ENCODE measurements around the gene SUSD1.
A peak's percentile ranks its signal among the peaks of the same experiment; 100 is the strongest.

The SUSD1 gene

DNA sequence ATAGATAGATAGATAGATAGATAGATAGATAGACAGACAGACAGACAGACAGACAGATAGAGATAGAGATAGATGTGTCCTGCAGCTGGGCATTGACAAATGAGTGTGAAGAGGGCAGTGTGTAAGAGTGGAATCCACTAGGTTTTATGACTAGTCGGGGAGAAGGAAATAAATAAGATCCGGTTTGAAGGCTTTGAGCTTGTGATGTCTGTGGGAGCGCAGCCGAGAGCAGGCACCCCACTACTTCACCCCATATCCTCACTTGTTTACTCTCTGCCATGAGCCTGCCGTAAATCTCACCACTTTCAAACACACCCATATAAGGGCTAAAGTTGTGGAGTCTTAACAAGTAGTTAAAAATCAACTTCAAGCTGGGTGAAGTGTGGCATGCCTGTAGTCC is 1.4 kb upstream of the SUSD1 start:
- ChIA-PET POLR2A (interaction anchor here (0.6 kb wide), 1 partner anchor 12 kb away, joined by 4 read pairs; no protein-coding TSS in a partner anchor), CTCF (interaction anchor here (0.9 to 2.0 kb wide), 2 partner anchors 12 to 83 kb away, joined by 3 to 9 read pairs; no protein-coding TSS in a partner anchor)
- no peak for DNase-seq (ENCODE audit: extremely low spot score)
- TF ChIP-seq, protein P1, sequence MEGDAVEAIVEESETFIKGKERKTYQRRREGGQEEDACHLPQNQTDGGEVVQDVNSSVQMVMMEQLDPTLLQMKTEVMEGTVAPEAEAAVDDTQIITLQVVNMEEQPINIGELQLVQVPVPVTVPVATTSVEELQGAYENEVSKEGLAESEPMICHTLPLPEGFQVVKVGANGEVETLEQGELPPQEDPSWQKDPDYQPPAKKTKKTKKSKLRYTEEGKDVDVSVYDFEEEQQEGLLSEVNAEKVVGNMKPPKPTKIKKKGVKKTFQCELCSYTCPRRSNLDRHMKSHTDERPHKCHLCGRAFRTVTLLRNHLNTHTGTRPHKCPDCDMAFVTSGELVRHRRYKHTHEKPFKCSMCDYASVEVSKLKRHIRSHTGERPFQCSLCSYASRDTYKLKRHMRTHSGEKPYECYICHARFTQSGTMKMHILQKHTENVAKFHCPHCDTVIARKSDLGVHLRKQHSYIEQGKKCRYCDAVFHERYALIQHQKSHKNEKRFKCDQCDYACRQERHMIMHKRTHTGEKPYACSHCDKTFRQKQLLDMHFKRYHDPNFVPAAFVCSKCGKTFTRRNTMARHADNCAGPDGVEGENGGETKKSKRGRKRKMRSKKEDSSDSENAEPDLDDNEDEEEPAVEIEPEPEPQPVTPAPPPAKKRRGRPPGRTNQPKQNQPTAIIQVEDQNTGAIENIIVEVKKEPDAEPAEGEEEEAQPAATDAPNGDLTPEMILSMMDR (IDR thresholded peaks at IDR 0.05; ENCODE audit: control extremely low read depth, extremely low read depth, low read depth, missing control alignments): no peak

DNA sequence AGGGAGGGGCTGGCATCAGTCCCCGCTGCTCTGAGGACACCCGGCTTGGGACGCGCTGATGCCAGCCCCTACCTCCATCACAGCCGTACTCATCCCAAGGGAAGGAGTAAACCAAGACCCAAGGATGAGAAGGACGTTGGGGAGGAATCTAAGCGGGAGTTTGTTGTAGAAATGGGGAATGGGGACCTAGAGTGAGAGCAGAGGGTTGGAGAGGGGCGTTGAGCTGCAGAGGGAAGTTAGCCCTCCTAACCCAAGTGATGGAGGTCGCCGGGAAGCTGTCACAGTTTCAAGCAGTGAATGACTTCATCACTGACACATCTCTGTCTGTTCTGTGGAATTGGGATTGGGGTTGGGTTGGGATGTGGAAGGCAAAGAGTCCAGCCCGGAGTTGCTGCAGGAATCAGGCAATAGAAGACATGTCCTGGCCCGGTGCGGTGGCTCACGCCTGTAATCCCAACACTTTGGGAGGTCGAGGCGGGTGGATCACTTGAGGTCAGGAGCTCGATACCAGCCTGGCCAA is 759 bp upstream of the SUSD1 start:
- POLR2A ChIA-PET: interaction anchor here (0.8 kb wide), 1 partner anchor 10 kb away, joined by 5 read pairs; no protein-coding TSS in a partner anchor
- CTCF ChIA-PET: interaction anchor here (0.7 to 2.0 kb wide), 4 partner anchors 10 to 84 kb away, joined by 3 to 9 read pairs (median 3); no protein-coding TSS in a partner anchor
- TF ChIP-seq, protein P1 (IDR thresholded peaks at IDR 0.05; ENCODE audit: control extremely low read depth, extremely low read depth, low read depth, missing control alignments): no peak
- DNase-seq (ENCODE audit: extremely low spot score): no peak

DNA sequence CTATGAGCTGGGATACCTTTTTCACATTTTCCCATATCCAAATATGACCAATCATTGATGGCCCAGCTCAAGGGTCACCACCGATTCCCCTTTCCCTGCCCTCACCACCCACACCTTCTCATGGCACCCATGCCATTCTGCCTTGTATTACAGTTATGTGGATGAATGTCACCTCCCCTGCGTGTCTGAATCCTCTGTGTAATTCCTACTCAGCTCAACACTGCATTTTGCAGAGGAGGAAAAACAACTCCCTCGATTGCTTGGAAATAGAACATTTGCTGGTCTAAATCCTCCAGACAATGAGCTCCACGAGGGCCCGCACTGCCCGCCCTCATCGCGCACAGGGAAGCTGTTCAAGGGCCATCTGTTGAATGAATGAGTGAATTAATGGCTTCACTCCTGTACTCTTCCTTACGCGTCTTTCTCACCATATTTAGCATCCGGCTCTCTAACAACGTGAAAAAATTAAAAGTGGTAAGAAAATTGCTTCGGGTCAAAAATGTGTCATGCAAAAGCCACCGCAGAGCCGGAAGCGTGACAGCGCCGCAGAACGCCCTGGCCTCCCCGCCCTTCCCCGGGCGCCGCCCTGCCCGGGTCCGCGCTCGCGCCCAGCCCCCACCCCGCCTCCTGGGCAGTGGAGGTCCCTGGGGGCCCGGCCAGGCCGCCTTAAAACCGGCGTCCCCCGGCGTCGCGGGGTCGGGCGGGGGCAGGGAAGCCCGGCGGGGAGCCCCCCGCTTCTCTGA is 704 bp downstream of the SUSD1 start:
- POLR2A ChIA-PET: interaction anchor here (0.5 kb wide), 1 partner anchor 36 kb away, joined by 3 read pairs; no protein-coding TSS in a partner anchor
- peak; percentile 86 for DNase-seq (ENCODE audit: extremely low spot score)
- CTCF ChIA-PET: interaction anchor here (0.7 to 1.2 kb wide), 5 partner anchors 11 to 572 kb away, joined by 3 to 5 read pairs (median 3); no protein-coding TSS in a partner anchor
- TF ChIP-seq, protein P1 (IDR thresholded peaks at IDR 0.05; ENCODE audit: control extremely low read depth, extremely low read depth, low read depth, missing control alignments): no peak

DNA sequence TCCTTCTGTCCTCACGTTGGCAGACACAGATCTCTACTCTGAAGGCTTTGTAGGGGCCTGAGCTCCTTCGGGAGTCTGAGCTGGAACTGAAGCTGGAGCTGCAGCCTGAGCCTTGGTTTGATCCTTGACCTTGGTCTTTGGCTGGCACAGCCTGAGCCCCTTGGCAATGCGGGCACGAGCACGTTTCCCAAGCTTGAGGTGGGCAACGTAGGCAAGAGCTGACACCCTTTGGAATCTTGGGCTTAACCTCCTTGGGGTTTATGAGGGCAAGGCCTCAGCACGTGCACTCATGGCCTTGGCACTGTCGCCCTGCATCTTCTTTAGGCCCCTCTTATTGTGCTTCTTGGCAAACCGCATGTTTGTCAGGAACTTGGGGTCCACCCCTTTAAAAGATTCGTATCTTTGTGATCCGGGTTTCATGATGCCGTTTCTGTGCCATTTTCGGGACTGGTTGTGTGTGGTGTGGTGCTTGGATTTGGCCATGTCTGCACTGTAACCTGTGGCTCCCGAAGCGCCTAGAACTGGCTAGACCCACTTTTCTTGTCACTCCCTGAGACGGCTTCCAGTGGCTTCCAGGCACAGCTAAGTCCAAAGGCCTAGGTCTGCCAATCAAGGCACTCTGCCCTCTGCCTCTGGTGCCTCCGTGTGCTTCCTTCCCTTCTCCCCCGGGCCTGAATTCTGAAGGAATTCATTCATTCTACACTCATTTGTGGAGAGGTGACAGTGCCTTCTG is 1.4 kb downstream of the SUSD1 start:
- TF ChIP-seq, protein P1 (IDR thresholded peaks at IDR 0.05; ENCODE audit: control extremely low read depth, extremely low read depth, low read depth, missing control alignments): no peak
- DNase-seq (ENCODE audit: extremely low spot score): no peak
- ChIA-PET CTCF (interaction anchor here (0.9 to 1.2 kb wide), 3 partner anchors 10 to 16 kb away, joined by 3 to 5 read pairs (median 4); no protein-coding TSS in a partner anchor), POLR2A (interaction anchor here (0.5 kb wide), 1 partner anchor 36 kb away, joined by 3 read pairs; no protein-coding TSS in a partner anchor)

DNA sequence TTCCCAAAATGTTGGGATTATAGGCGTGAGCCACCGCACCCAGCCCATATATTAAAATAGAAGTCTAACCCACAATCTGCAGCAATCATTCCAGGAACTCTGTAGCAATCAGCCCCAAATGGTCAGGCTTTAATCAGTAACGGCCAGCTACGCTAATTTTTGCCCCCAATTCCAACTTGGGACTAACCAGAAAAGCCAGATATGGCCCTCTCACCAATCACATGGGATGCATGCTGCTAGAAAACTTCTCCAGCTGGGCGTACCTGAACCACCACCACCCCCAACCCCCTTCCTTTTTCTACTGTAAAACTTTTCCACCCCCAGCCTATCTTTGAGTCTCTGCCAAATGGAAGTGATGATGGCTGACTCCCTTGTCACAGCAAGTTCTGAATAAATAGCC is 4.1 kb downstream of the SUSD1 start:
- POLR2A ChIA-PET: no interaction called here
- CTCF ChIA-PET: no interaction called here
- DNase-seq (ENCODE audit: extremely low spot score): no peak
- TF ChIP-seq, protein P1 (IDR thresholded peaks at IDR 0.05; ENCODE audit: control extremely low read depth, extremely low read depth, low read depth, missing control alignments): no peak

DNA sequence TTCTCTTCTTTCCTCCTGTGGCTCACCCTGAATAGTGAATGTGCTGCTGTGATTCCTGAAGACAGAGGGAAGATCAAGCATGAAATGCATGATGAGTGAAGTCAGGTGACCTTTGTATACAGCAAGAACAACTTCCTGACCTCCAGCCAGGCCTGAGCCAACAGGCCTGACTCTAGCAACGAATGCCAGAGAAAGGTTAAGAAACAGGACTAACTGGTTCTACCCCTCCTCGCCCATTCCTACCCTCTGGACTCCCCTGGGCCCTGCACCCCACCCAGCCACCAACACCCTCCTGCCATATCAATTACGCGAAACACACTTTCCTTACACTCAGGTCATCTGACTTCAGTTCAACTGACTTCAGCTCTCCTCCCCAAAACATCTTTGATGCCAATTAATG is 4.9 kb downstream of the SUSD1 start:
- TF ChIP-seq, protein P1 (IDR thresholded peaks at IDR 0.05; ENCODE audit: control extremely low read depth, extremely low read depth, low read depth, missing control alignments): no peak
- CTCF ChIA-PET: interaction anchor here (1.5 kb wide), 1 partner anchor 18 kb away, joined by 4 read pairs; no protein-coding TSS in a partner anchor
- no peak for DNase-seq (ENCODE audit: extremely low spot score)
- POLR2A ChIA-PET: interaction anchor here (0.6 to 0.7 kb wide), 2 partner anchors 29 to 115 kb away, joined by 3 read pairs; no protein-coding TSS in a partner anchor
